H9 (cell line): ENCODE data around the gene HOXC13. TPM values are rescaled to one million over a fixed set of nuclear protein-coding genes. Genes with fewer than 3 reads are reported as not detected.

Source experiments
- DNase-seq: peaks from one replicate; pipeline ENCODE4 v3.0.0-alpha.2; 2017
- H2AFZ ChIP-seq: one replicate; pipeline ENCODE4 v1.6.1; 2013; ENCODE audit warnings: mild to moderate bottlenecking, low read length, control low read depth, moderate library complexity
- H2AK5ac ChIP-seq: 2 replicates; pipeline ENCODE4 v1.6.1; 2013; ENCODE audit warnings: low read length, control low read depth, mixed read lengths; ENCODE audit not compliant: insufficient read length
- H2BK120ac ChIP-seq: one replicate; pipeline ENCODE4 v1.6.1; 2013; ENCODE audit warnings: low read depth, mild to moderate bottlenecking, low read length, control low read depth, inconsistent platforms; ENCODE audit not compliant: poor library complexity, severe bottlenecking
- H2BK12ac ChIP-seq: 2 replicates; pipeline ENCODE4 v1.6.1; 2013; ENCODE audit warnings: low read length, control low read depth, mixed read lengths, low read depth; ENCODE audit not compliant: insufficient read length
- H2BK15ac ChIP-seq: 2 replicates; pipeline ENCODE4 v1.6.1; 2013; ENCODE audit warnings: low read depth, low read length, control low read depth
- H2BK20ac ChIP-seq: one replicate; pipeline ENCODE4 v1.6.1; 2013; ENCODE audit warnings: low read depth, mild to moderate bottlenecking, low read length, control low read depth, inconsistent platforms; ENCODE audit not compliant: poor library complexity, severe bottlenecking
- H2BK5ac ChIP-seq: 2 replicates; pipeline ENCODE4 v1.6.1; 2013; ENCODE audit warnings: low read length, control low read depth, mixed read lengths; ENCODE audit not compliant: insufficient read length
- H3K14ac ChIP-seq: 2 replicates; pipeline ENCODE4 v1.6.1; 2013; ENCODE audit warnings: low read length, control low read depth; ENCODE audit not compliant: insufficient read depth
- H3K18ac ChIP-seq: 2 replicates; pipeline ENCODE4 v1.6.1; 2013; ENCODE audit warnings: low read depth, mild to moderate bottlenecking, mixed read lengths, low read length, control low read depth; ENCODE audit not compliant: insufficient read length
- H3K23ac ChIP-seq: 2 replicates; pipeline ENCODE4 v1.6.1; 2013; ENCODE audit warnings: low read length, control low read depth, mixed read lengths, low read depth; ENCODE audit not compliant: insufficient read length
- H3K23me2 ChIP-seq: 2 replicates; pipeline ENCODE4 v1.6.1; 2013; ENCODE audit warnings: low read depth, mild to moderate bottlenecking, mixed read lengths, low read length, control low read depth; ENCODE audit not compliant: insufficient read length, poor library complexity, severe bottlenecking
- H3K27ac ChIP-seq: 2 replicates; pipeline ENCODE4 v1.5.1; 2013; ENCODE audit warnings: low read length, control low read depth, mixed read lengths, low read depth; ENCODE audit not compliant: insufficient read length
- H3K27me3 ChIP-seq: 2 replicates; pipeline ENCODE4 v1.6.1; 2013; ENCODE audit warnings: low read length, control low read depth, inconsistent platforms; ENCODE audit not compliant: insufficient read depth
- H3K4ac ChIP-seq: 2 replicates; pipeline ENCODE4 v1.6.1; 2013; ENCODE audit warnings: low read depth, mild to moderate bottlenecking, control low read depth, inconsistent platforms, low read length, moderate library complexity
- H3K4me1 ChIP-seq: 2 replicates; pipeline ENCODE4 v1.6.1; 2013; ENCODE audit warnings: low read length, control low read depth, inconsistent platforms; ENCODE audit not compliant: insufficient read depth
- H3K4me2 ChIP-seq: 2 replicates; pipeline ENCODE4 v1.6.1; 2013; ENCODE audit warnings: low read length, control low read depth, mixed read lengths; ENCODE audit not compliant: insufficient read length, insufficient read depth
- H3K56ac ChIP-seq: 2 replicates; pipeline ENCODE4 v1.6.1; 2013; ENCODE audit warnings: low read depth, mild to moderate bottlenecking, mixed read lengths, low read length, control low read depth; ENCODE audit not compliant: insufficient read length
- H3K79me1 ChIP-seq: 2 replicates; pipeline ENCODE4 v1.6.1; 2013; ENCODE audit warnings: low read depth, mild to moderate bottlenecking, moderate library complexity, low read length, control low read depth, inconsistent platforms; ENCODE audit not compliant: insufficient read depth, poor library complexity, severe bottlenecking
- H3K79me2 ChIP-seq: 2 replicates; pipeline ENCODE4 v1.6.1; 2013; ENCODE audit warnings: low read length, control low read depth, inconsistent platforms; ENCODE audit not compliant: insufficient read depth
- H3K9ac ChIP-seq: 2 replicates; pipeline ENCODE4 v1.6.1; 2013; ENCODE audit warnings: low read length, control low read depth, mixed read lengths; ENCODE audit not compliant: insufficient read length; ENCODE audit errors: extremely low read depth
- H3K9me3 ChIP-seq: one replicate; pipeline ENCODE4 v1.6.1; 2013; ENCODE audit warnings: low read depth, low read length, inconsistent platforms; ENCODE audit not compliant: control insufficient read depth
- H3T11ph ChIP-seq: one replicate; pipeline ENCODE4 v1.6.1; 2013; ENCODE audit warnings: mild to moderate bottlenecking, low read length, control low read depth, inconsistent platforms
- H4K20me1 ChIP-seq: one replicate; pipeline ENCODE4 v1.6.1; 2013; ENCODE audit not compliant: control insufficient read depth, insufficient read length, insufficient read depth
- H4K5ac ChIP-seq: 2 replicates; pipeline ENCODE4 v1.6.1; 2013; ENCODE audit warnings: low read depth, mild to moderate bottlenecking, mixed read lengths, low read length, control low read depth; ENCODE audit not compliant: insufficient read length
- H4K8ac ChIP-seq: replicated peaks from 2 replicates; pipeline ENCODE4 v1.6.1; 2013; ENCODE audit warnings: low read length, control low read depth, mixed read lengths, low read depth; ENCODE audit not compliant: insufficient read length
- H4K91ac ChIP-seq: 2 replicates; pipeline ENCODE4 v1.6.1; 2013; ENCODE audit warnings: low read depth, mild to moderate bottlenecking, moderate library complexity, mixed read lengths, low read length, control low read depth; ENCODE audit not compliant: insufficient read length
- H3K27ac Mint-ChIP-seq, 3 experiments: 2 replicates in 2 of 3; 3 replicates in 1 of 3; pipeline ENCODE4 v1.8.0; 2020 to 2021; ENCODE audit warnings: mixed read lengths in 3 of 3, mild to moderate bottlenecking in 1 of 3, moderate library complexity in 1 of 3
- H3K27me3 Mint-ChIP-seq: 2 replicates; pipeline ENCODE4 v1.8.0; 2021; ENCODE audit warnings: low read depth, mild to moderate bottlenecking, moderate library complexity, mixed read lengths
- H3K36me3 Mint-ChIP-seq, 3 experiments: 2 replicates in 2 of 3; 3 replicates in 1 of 3; pipeline ENCODE4 v1.8.0; 2020 to 2021; ENCODE audit warnings: low read depth in 3 of 3, mixed read lengths in 3 of 3; ENCODE audit not compliant: insufficient read depth in 1 of 3
- H3K4me1 Mint-ChIP-seq, 2 experiments: 2 replicates each; pipeline ENCODE4 v1.8.0; 2020; ENCODE audit warnings: mixed read lengths in 2 of 2
- H3K4me3 Mint-ChIP-seq, 2 experiments: 2 replicates in 1 of 2; 3 replicates in 1 of 2; pipeline ENCODE4 v1.8.0; 2020 to 2021; ENCODE audit warnings: mild to moderate bottlenecking in 2 of 2, mixed read lengths in 2 of 2, moderate library complexity in 1 of 2
- H3K9me3 Mint-ChIP-seq, 2 experiments: 2 replicates in 1 of 2; 3 replicates in 1 of 2; pipeline ENCODE4 v1.8.0; 2020; ENCODE audit warnings: mild to moderate bottlenecking in 2 of 2, mixed read lengths in 2 of 2, moderate library complexity in 1 of 2
- WGBS: extraction: QIAGEN DNeasy Blood & Tissue Kit; methylation state at CpG from one replicate; pipeline ENCODE4 v1.1.7; 2013; ENCODE audit warnings: missing lambda C conversion rate, low lambda C conversion rate, mixed read lengths; ENCODE audit not compliant: insufficient read length; ENCODE audit errors: extremely low coverage; 5-methylcytosine and 5-hydroxymethylcytosine counted together
- total RNA-seq: library from RNA; stranded (reverse); gene quantifications from 2 replicates; pipeline ENCODE4 v1.2.1, GENCODE V29; 2021
- TF ChIP-seq, protein P1 (sequence below): fragments of 200-600 bp; sonication (generic); conservative IDR thresholded peaks from 3 replicates; pipeline ENCODE4 v1.8.0; 2021; ENCODE audit warnings: antibody characterized with exemption, mild to moderate bottlenecking

Gene HOXC13
- total RNA-seq, 1 experiment from 2014 or later: not detected

DNA sequence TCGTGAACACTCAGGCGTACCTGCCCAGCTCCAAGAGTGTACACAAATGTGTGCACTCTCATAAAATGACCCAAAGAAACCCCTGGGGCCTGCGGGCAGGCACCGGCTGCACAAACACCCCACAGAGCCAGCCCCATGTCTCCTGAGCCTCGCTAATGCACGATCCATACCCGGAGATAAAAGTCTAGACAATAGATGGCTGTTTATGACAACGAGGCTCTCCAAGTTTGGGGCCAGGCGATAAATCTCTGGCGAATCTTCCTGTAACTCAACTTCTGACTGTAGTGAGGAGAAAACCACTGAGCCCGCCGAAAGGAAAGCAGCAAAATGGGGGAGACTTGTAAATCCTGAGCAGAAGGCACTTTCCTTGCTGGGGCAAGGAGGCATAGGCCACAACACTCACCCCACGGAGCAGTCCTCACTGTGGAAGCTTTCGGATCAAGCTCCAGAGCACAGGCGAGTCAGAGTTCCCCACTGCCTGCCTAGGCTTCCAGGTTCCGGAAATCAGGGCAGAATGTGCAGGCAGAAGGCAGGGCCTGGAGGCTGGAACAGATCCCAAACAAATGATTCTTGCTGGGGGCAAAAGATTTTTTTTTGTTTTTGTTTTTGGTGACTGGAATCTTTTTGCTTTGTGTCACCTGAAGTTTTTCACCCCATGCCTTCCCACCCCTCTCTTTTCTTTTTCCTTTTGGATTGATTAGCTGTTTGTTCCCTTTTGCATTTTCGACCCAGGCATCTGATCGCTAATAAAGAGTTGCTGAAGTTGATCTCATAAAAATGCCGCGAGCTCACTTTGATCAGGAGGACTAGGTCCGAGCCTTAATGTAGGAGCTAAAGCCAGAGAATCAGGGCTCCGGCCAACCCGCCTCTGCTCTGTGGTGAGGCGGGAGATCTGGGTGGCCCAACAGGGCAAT lies 29.8 kb downstream of the HOXC13 start:
- peaks cover 100% of the 10 kb centered on the region for H3K27me3 Mint-ChIP-seq
- no peak overlapping the region for H2AK5ac ChIP-seq
- H3K4me1 Mint-ChIP-seq: peaks cover 14 to 19% of the 10 kb centered on the region in 2 experiments
- H2BK12ac ChIP-seq: no peak overlapping the region
- no peak overlapping the region for H3K27ac ChIP-seq
- no peak overlapping the region for H2BK120ac ChIP-seq
- H2BK15ac ChIP-seq: no peak overlapping the region
- H2BK20ac ChIP-seq: no peak overlapping the region
- H3K14ac ChIP-seq: no peak overlapping the region
- H3K4me2 ChIP-seq: no peak overlapping the region
- no peaks in the 10 kb centered on the region for H4K20me1 ChIP-seq
- no peaks in the 10 kb centered on the region for H3K4me1 ChIP-seq
- no CpG with 5 or more reads among the region's 24 CpGs for WGBS
- no peak overlapping the region for H3K4ac ChIP-seq
- no peaks in the 10 kb centered on the region for H3K79me2 ChIP-seq
- H3K27ac Mint-ChIP-seq: no peak overlapping the region
- no peaks in the 10 kb centered on the region for H3K9me3 ChIP-seq
- H3K36me3 Mint-ChIP-seq: peaks cover 0 to 5% (median 1%) of the 10 kb centered on the region in 3 experiments; a peak in 2 of 7 replicates
- no peak overlapping the region for H4K91ac ChIP-seq
- H2BK5ac ChIP-seq: no peak overlapping the region
- peaks cover 96% of the 10 kb centered on the region for H3K27me3 ChIP-seq
- H4K8ac ChIP-seq: no peak overlapping the region
- H3K23ac ChIP-seq: no peak overlapping the region
- no peak overlapping the region for H2AFZ ChIP-seq
- H4K5ac ChIP-seq: no peak overlapping the region
- TF ChIP-seq, protein P1, sequence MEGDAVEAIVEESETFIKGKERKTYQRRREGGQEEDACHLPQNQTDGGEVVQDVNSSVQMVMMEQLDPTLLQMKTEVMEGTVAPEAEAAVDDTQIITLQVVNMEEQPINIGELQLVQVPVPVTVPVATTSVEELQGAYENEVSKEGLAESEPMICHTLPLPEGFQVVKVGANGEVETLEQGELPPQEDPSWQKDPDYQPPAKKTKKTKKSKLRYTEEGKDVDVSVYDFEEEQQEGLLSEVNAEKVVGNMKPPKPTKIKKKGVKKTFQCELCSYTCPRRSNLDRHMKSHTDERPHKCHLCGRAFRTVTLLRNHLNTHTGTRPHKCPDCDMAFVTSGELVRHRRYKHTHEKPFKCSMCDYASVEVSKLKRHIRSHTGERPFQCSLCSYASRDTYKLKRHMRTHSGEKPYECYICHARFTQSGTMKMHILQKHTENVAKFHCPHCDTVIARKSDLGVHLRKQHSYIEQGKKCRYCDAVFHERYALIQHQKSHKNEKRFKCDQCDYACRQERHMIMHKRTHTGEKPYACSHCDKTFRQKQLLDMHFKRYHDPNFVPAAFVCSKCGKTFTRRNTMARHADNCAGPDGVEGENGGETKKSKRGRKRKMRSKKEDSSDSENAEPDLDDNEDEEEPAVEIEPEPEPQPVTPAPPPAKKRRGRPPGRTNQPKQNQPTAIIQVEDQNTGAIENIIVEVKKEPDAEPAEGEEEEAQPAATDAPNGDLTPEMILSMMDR: no peak
- H3K23me2 ChIP-seq: no peaks in the 10 kb centered on the region
- H3K79me1 ChIP-seq: no peaks in the 10 kb centered on the region
- H3T11ph ChIP-seq: no peak overlapping the region
- H3K18ac ChIP-seq: no peak overlapping the region
- DNase-seq: no peak
- H3K9ac ChIP-seq: no peak overlapping the region
- no peak overlapping the region for H3K56ac ChIP-seq
- H3K9me3 Mint-ChIP-seq: peaks cover 2 to 13% of the 10 kb centered on the region in 2 experiments; a peak in 3 of 5 replicates
- no peak overlapping the region for H3K4me3 Mint-ChIP-seq
